WTC11 (cell line): ENCODE data around the gene OR4D11. TPM values are rescaled to one million over a fixed set of nuclear protein-coding genes. Genes with fewer than 3 reads are reported as not detected.

Source experiments
- ATAC-seq: fragments of 200-7000 bp; cut with Tn5 transposase; 2 replicates; pipeline ENCODE4 v1.10.0; 2021; ENCODE audit warnings: mild to moderate bottlenecking, moderate library complexity
- CTCF ChIA-PET: fragments of 300-600 bp; sonication (Branson Sonifier 250); formaldehyde crosslinking; loops from one replicate; lab custom pipeline; 2021; ENCODE audit warnings: antibody characterized with exemption; lab: Charles Lee
- POLR2A ChIA-PET: fragments of 350-600 bp; sonication (Branson Sonifier 250); formaldehyde crosslinking; loops from one replicate; lab custom pipeline; 2021; ENCODE audit warnings: antibody characterized with exemption; lab: Charles Lee
- DNase-seq: peaks from one replicate; pipeline ENCODE4 v3.0.0; 2021; ENCODE audit warnings: low spot score
- H3K27ac Mint-ChIP-seq: 2 replicates; pipeline ENCODE4 v1.8.0; 2021; ENCODE audit warnings: mixed read lengths
- H3K27me3 Mint-ChIP-seq: 2 replicates; pipeline ENCODE4 v1.8.0; 2021; ENCODE audit warnings: low read depth, mild to moderate bottlenecking, moderate library complexity, mixed read lengths
- H3K36me3 Mint-ChIP-seq: 2 replicates; pipeline ENCODE4 v1.8.0; 2021; ENCODE audit warnings: mixed read lengths
- H3K4me1 Mint-ChIP-seq: 2 replicates; pipeline ENCODE4 v1.8.0; 2022; ENCODE audit warnings: mixed read lengths
- H3K4me3 Mint-ChIP-seq: 2 replicates; pipeline ENCODE4 v1.8.0; 2021; ENCODE audit warnings: mild to moderate bottlenecking, moderate library complexity, mixed read lengths
- H3K9me3 Mint-ChIP-seq: 2 replicates; pipeline ENCODE4 v1.8.0; 2021; ENCODE audit warnings: mixed read lengths
- ATF3 ChIP-seq: sonication (generic); formaldehyde crosslinking; conservative IDR thresholded peaks from 2 replicates; pipeline ENCODE4 v1.8.1; 2022; ENCODE audit warnings: mild to moderate bottlenecking, missing genetic modification reagents
- CDX4 ChIP-seq: fragments of 250-450 bp; sonication (Bioruptor Pico); IDR thresholded peaks from 2 replicates; pipeline ENCODE4 v1.9.0; 2021; ENCODE audit warnings: moderate library complexity, mild to moderate bottlenecking, inconsistent platforms, borderline replicate concordance
- CREB1 ChIP-seq: sonication (generic); formaldehyde crosslinking; IDR thresholded peaks from 2 replicates; pipeline ENCODE4 v1.8.0; 2023; ENCODE audit warnings: mild to moderate bottlenecking, missing genetic modification reagents
- E2F5 ChIP-seq: sonication (generic); formaldehyde crosslinking; IDR thresholded peaks from 2 replicates; pipeline ENCODE4 v1.8.1; 2022; ENCODE audit warnings: mild to moderate bottlenecking, moderate library complexity, missing genetic modification reagents
- ELF4 ChIP-seq: sonication (generic); formaldehyde crosslinking; IDR thresholded peaks from 2 replicates; pipeline ENCODE4 v1.8.1; 2022; ENCODE audit warnings: low read depth, mild to moderate bottlenecking, moderate library complexity, missing genetic modification reagents
- ERG ChIP-seq: fragments of 250-450 bp; sonication (Bioruptor Pico); IDR thresholded peaks from 2 replicates; pipeline ENCODE4 v1.8.0; 2021; ENCODE audit warnings: mild to moderate bottlenecking
- ETV6 ChIP-seq: sonication (generic); formaldehyde crosslinking; IDR thresholded peaks from 2 replicates; pipeline ENCODE4 v1.8.1; 2022; ENCODE audit warnings: mild to moderate bottlenecking, missing genetic modification reagents
- GTF2I ChIP-seq: fragments of 250-450 bp; sonication (Bioruptor Pico); conservative IDR thresholded peaks from 2 replicates; pipeline ENCODE4 v1.4.0; 2021; ENCODE audit warnings: mild to moderate bottlenecking
- KAT7 ChIP-seq: sonication (generic); formaldehyde crosslinking; IDR thresholded peaks from 2 replicates; pipeline ENCODE4 v1.8.1; 2023; ENCODE audit warnings: missing genetic modification reagents, mild to moderate bottlenecking, borderline replicate concordance
- MXD4 ChIP-seq: fragments of 250-450 bp; sonication (Bioruptor Pico); IDR thresholded peaks from 2 replicates; pipeline ENCODE4 v1.8.0; 2021; ENCODE audit warnings: mild to moderate bottlenecking, moderate library complexity, borderline replicate concordance
- MYBL2 ChIP-seq: sonication (generic); formaldehyde crosslinking; IDR thresholded peaks from 2 replicates; pipeline ENCODE4 v1.8.1; 2023; ENCODE audit warnings: mild to moderate bottlenecking, moderate library complexity, missing genetic modification reagents
- NR1H2 ChIP-seq: sonication (generic); formaldehyde crosslinking; IDR thresholded peaks from 2 replicates; pipeline ENCODE4 v1.9.0; 2021; ENCODE audit warnings: mild to moderate bottlenecking, moderate library complexity, missing genetic modification reagents
- SOX15 ChIP-seq: fragments of 250-450 bp; sonication (Bioruptor Pico); IDR thresholded peaks from 2 replicates; pipeline ENCODE4 v1.9.0; 2021; ENCODE audit warnings: mild to moderate bottlenecking
- TP53 ChIP-seq: sonication (generic); formaldehyde crosslinking; IDR thresholded peaks from 2 replicates; pipeline ENCODE4 v1.8.1; 2023; ENCODE audit warnings: mild to moderate bottlenecking, missing genetic modification reagents
- ZNF121 ChIP-seq: sonication (generic); formaldehyde crosslinking; IDR thresholded peaks from 2 replicates; pipeline ENCODE4 v1.8.0; 2023; ENCODE audit warnings: missing genetic modification reagents
- ZNF232 ChIP-seq: sonication (generic); formaldehyde crosslinking; IDR thresholded peaks from 2 replicates; pipeline ENCODE4 v1.8.0; 2022; ENCODE audit warnings: mild to moderate bottlenecking, missing genetic modification reagents
- ZNF416 ChIP-seq: fragments of 250-450 bp; sonication (Bioruptor Pico); IDR thresholded peaks from 2 replicates; pipeline ENCODE4 v1.9.0; 2021; ENCODE audit warnings: mild to moderate bottlenecking, inconsistent platforms
- total RNA-seq: library from RNA; stranded (reverse); gene quantifications from 3 replicates; pipeline ENCODE4 v1.2.3, GENCODE V29; 2021
- TF ChIP-seq, protein P1 (sequence below): sonication (generic); formaldehyde crosslinking; IDR thresholded peaks from 2 replicates; pipeline ENCODE4 v1.8.1; 2023; ENCODE audit warnings: mild to moderate bottlenecking, missing genetic modification reagents, borderline replicate concordance
- TF ChIP-seq, protein P2 (sequence below): sonication (generic); formaldehyde crosslinking; IDR thresholded peaks from 2 replicates; pipeline ENCODE4 v1.8.0; 2023; ENCODE audit warnings: missing genetic modification reagents, mild to moderate bottlenecking, borderline replicate concordance
- TF ChIP-seq, protein P3 (sequence below): sonication (generic); formaldehyde crosslinking; IDR thresholded peaks from 2 replicates; pipeline ENCODE4 v1.8.1; 2023; ENCODE audit warnings: mild to moderate bottlenecking, missing genetic modification reagents, moderate library complexity
- TF ChIP-seq, protein P4 (sequence below): sonication (generic); formaldehyde crosslinking; IDR thresholded peaks from 2 replicates; pipeline ENCODE4 v1.8.1; 2023; ENCODE audit warnings: mild to moderate bottlenecking, moderate library complexity, missing genetic modification reagents

The OR4D11 gene
- total RNA-seq, 1 experiment from 2014 or later, result not detected

GRCh38 chr11:59528711-59529110, 25.3 kb downstream of the OR4D11 start:
- H3K36me3 Mint-ChIP-seq, result no peaks in the 10 kb centered on the region
- H3K9me3 Mint-ChIP-seq, result peaks cover 10% of the 10 kb centered on the region
- H3K27ac Mint-ChIP-seq, result no peak overlapping the region
- DNase-seq (no peak), ATAC-seq (no peak; the same call in 1 of the 2 replicates)
- H3K4me1 Mint-ChIP-seq, result peaks cover 30% of the 10 kb centered on the region
- no peak overlapping the region; the same call in 1 of the 2 replicates for H3K4me3 Mint-ChIP-seq
- ChIA-PET POLR2A (interaction anchor here (0.9 kb wide), 1 partner anchor 8 kb away, joined by 3 read pairs; no protein-coding TSS in a partner anchor), CTCF (interaction anchor here (3.1 kb wide), 1 partner anchor 8 kb away, joined by 20 read pairs; no protein-coding TSS in a partner anchor)
- TF ChIP-seq CREB1 (CRISPR knock-in tag) (no peak), ETV6 (CRISPR knock-in tag) (no peak), SOX15 (no peak), ZNF232 (no peak), GTF2I (no peak), ZNF416 (CRISPR knock-in tag) (no peak), KAT7 (CRISPR knock-in tag) (no peak), TP53 (CRISPR knock-in tag) (no peak), ATF3 (CRISPR knock-in tag) (no peak)
- TF ChIP-seq, protein P1, sequence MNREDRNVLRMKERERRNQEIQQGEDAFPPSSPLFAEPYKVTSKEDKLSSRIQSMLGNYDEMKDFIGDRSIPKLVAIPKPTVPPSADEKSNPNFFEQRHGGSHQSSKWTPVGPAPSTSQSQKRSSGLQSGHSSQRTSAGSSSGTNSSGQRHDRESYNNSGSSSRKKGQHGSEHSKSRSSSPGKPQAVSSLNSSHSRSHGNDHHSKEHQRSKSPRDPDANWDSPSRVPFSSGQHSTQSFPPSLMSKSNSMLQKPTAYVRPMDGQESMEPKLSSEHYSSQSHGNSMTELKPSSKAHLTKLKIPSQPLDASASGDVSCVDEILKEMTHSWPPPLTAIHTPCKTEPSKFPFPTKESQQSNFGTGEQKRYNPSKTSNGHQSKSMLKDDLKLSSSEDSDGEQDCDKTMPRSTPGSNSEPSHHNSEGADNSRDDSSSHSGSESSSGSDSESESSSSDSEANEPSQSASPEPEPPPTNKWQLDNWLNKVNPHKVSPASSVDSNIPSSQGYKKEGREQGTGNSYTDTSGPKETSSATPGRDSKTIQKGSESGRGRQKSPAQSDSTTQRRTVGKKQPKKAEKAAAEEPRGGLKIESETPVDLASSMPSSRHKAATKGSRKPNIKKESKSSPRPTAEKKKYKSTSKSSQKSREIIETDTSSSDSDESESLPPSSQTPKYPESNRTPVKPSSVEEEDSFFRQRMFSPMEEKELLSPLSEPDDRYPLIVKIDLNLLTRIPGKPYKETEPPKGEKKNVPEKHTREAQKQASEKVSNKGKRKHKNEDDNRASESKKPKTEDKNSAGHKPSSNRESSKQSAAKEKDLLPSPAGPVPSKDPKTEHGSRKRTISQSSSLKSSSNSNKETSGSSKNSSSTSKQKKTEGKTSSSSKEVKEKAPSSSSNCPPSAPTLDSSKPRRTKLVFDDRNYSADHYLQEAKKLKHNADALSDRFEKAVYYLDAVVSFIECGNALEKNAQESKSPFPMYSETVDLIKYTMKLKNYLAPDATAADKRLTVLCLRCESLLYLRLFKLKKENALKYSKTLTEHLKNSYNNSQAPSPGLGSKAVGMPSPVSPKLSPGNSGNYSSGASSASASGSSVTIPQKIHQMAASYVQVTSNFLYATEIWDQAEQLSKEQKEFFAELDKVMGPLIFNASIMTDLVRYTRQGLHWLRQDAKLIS (CRISPR knock-in tag), result no peak
- TF ChIP-seq, protein P2, sequence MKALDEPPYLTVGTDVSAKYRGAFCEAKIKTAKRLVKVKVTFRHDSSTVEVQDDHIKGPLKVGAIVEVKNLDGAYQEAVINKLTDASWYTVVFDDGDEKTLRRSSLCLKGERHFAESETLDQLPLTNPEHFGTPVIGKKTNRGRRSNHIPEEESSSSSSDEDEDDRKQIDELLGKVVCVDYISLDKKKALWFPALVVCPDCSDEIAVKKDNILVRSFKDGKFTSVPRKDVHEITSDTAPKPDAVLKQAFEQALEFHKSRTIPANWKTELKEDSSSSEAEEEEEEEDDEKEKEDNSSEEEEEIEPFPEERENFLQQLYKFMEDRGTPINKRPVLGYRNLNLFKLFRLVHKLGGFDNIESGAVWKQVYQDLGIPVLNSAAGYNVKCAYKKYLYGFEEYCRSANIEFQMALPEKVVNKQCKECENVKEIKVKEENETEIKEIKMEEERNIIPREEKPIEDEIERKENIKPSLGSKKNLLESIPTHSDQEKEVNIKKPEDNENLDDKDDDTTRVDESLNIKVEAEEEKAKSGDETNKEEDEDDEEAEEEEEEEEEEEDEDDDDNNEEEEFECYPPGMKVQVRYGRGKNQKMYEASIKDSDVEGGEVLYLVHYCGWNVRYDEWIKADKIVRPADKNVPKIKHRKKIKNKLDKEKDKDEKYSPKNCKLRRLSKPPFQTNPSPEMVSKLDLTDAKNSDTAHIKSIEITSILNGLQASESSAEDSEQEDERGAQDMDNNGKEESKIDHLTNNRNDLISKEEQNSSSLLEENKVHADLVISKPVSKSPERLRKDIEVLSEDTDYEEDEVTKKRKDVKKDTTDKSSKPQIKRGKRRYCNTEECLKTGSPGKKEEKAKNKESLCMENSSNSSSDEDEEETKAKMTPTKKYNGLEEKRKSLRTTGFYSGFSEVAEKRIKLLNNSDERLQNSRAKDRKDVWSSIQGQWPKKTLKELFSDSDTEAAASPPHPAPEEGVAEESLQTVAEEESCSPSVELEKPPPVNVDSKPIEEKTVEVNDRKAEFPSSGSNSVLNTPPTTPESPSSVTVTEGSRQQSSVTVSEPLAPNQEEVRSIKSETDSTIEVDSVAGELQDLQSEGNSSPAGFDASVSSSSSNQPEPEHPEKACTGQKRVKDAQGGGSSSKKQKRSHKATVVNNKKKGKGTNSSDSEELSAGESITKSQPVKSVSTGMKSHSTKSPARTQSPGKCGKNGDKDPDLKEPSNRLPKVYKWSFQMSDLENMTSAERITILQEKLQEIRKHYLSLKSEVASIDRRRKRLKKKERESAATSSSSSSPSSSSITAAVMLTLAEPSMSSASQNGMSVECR, result no peak
- TF ChIP-seq, protein P3, sequence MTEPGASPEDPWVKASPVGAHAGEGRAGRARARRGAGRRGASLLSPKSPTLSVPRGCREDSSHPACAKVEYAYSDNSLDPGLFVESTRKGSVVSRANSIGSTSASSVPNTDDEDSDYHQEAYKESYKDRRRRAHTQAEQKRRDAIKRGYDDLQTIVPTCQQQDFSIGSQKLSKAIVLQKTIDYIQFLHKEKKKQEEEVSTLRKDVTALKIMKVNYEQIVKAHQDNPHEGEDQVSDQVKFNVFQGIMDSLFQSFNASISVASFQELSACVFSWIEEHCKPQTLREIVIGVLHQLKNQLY (CRISPR knock-in tag), result no peak
- no peaks in the 10 kb centered on the region for H3K27me3 Mint-ChIP-seq

GRCh38 chr11:59532620-59533019, 29.2 kb downstream of the OR4D11 start:
- CTCF ChIA-PET, result interaction anchor here (0.7 kb wide), 1 partner anchor 131 kb away, joined by 4 read pairs; no protein-coding TSS in a partner anchor
- H3K4me3 Mint-ChIP-seq, result no peak overlapping the region
- no peak for ATAC-seq
- no peak overlapping the region for H3K27ac Mint-ChIP-seq
- H3K27me3 Mint-ChIP-seq, result no peaks in the 10 kb centered on the region
- H3K36me3 Mint-ChIP-seq, result no peaks in the 10 kb centered on the region
- peaks cover 24% of the 10 kb centered on the region for H3K4me1 Mint-ChIP-seq
- H3K9me3 Mint-ChIP-seq, result peaks cover 10% of the 10 kb centered on the region
- no peak for DNase-seq
- POLR2A ChIA-PET, result interaction anchor here (0.7 kb wide), 1 partner anchor 99 kb away, joined by 8 read pairs; no protein-coding TSS in a partner anchor
- no peak for TF ChIP-seq ZNF416 (CRISPR knock-in tag)
- TF ChIP-seq E2F5 (CRISPR knock-in tag), result no peak
- TF ChIP-seq, protein P4, sequence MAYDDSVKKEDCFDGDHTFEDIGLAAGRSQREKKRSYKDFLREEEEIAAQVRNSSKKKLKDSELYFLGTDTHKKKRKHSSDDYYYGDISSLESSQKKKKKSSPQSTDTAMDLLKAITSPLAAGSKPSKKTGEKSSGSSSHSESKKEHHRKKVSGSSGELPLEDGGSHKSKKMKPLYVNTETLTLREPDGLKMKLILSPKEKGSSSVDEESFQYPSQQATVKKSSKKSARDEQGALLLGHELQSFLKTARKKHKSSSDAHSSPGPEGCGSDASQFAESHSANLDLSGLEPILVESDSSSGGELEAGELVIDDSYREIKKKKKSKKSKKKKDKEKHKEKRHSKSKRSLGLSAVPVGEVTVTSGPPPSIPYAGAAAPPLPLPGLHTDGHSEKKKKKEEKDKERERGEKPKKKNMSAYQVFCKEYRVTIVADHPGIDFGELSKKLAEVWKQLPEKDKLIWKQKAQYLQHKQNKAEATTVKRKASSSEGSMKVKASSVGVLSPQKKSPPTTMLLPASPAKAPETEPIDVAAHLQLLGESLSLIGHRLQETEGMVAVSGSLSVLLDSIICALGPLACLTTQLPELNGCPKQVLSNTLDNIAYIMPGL (CRISPR knock-in tag), result no peak
- TF ChIP-seq ETV6 (CRISPR knock-in tag), result no peak
- TF ChIP-seq ERG (CRISPR knock-in tag), result no peak
- no peak for TF ChIP-seq MYBL2 (CRISPR knock-in tag)
- TF ChIP-seq NR1H2 (CRISPR knock-in tag), result no peak
- TF ChIP-seq ZNF121 (CRISPR knock-in tag), result no peak
- no peak for TF ChIP-seq GTF2I
- TF ChIP-seq ELF4, result no peak
- TF ChIP-seq MXD4 (CRISPR knock-in tag), result no peak
- TF ChIP-seq CDX4, result no peak
